Neural crest cell (in vitro differentiated cells): Measurements from ENCODE around the gene CD1D. TPM values are rescaled to one million over a fixed set of nuclear protein-coding genes. Genes with fewer than 3 reads are reported as not detected.

Source experiments
- DNase-seq: peaks from one replicate; pipeline ENCODE4 v3.0.0; 2021; ENCODE audit warnings: low read depth, mixed read lengths, low spot score
- H3K27ac Mint-ChIP-seq: one replicate; pipeline ENCODE4 v1.8.0; 2021; ENCODE audit warnings: mild to moderate bottlenecking, mixed read lengths; ENCODE audit not compliant: unreplicated experiment
- H3K27me3 Mint-ChIP-seq: 2 replicates; pipeline ENCODE4 v1.8.0; 2021; ENCODE audit warnings: low read depth, mild to moderate bottlenecking, mixed read lengths
- H3K36me3 Mint-ChIP-seq: 2 replicates; pipeline ENCODE4 v1.8.0; 2021; ENCODE audit warnings: low read depth, mild to moderate bottlenecking, mixed read lengths
- H3K4me1 Mint-ChIP-seq: 2 replicates; pipeline ENCODE4 v1.8.0; 2021; ENCODE audit warnings: mixed read lengths
- H3K4me3 Mint-ChIP-seq: one replicate; pipeline ENCODE4 v1.8.0; 2021; ENCODE audit warnings: mild to moderate bottlenecking, mixed read lengths
- H3K9me3 Mint-ChIP-seq: 2 replicates; pipeline ENCODE4 v1.8.0; 2021; ENCODE audit warnings: mixed read lengths
- CTCF ChIP-seq: fragments of 200-600 bp; sonication (generic); conservative IDR thresholded peaks from 2 replicates; pipeline ENCODE4 v1.5.0; 2021; ENCODE audit warnings: antibody characterized with exemption, mild to moderate bottlenecking
- total RNA-seq: library from RNA; stranded (reverse); gene quantifications from 2 replicates; pipeline ENCODE4 v1.2.1, GENCODE V29; 2021

CD1D gene
- total RNA-seq, 1 donor from 2014 or later = not detected

GRCh38 chr1:158185770-158186169, 5.1 kb downstream of the CD1D start:
- Mint-ChIP-seq H3K27me3 (peaks cover 83% of the 10 kb centered on the region), H3K4me1 (peaks cover 17% of the 10 kb centered on the region), H3K9me3 (no peaks in the 10 kb centered on the region), H3K27ac (no peak overlapping the region), H3K36me3 (no peaks in the 10 kb centered on the region), H3K4me3 (no peak overlapping the region)
- no peak for DNase-seq
- TF ChIP-seq CTCF = no peak

GRCh38 chr1:158186180-158186579, 5.5 kb downstream of the CD1D start:
- no peaks in the 10 kb centered on the region for H3K9me3 Mint-ChIP-seq
- peaks cover 14% of the 10 kb centered on the region for H3K4me1 Mint-ChIP-seq
- no peak for TF ChIP-seq CTCF
- no peak overlapping the region for H3K4me3 Mint-ChIP-seq
- no peak overlapping the region for H3K27ac Mint-ChIP-seq
- H3K27me3 Mint-ChIP-seq = peaks cover 81% of the 10 kb centered on the region
- DNase-seq = no peak
- no peaks in the 10 kb centered on the region for H3K36me3 Mint-ChIP-seq

- no peak for TF ChIP-seq CTCF
- Mint-ChIP-seq H3K27ac (no peak overlapping the region), H3K4me1 (peaks cover 6% of the 10 kb centered on the region), H3K4me3 (no peak overlapping the region), H3K9me3 (no peaks in the 10 kb centered on the region), H3K36me3 (no peaks in the 10 kb centered on the region), H3K27me3 (peaks cover 75% of the 10 kb centered on the region)
- no peak for DNase-seq
These were observed 7.9 kb downstream of the CD1D start for GRCh38 chr1:158188611-158189010.

- Mint-ChIP-seq H3K27ac (no peak overlapping the region), H3K9me3 (no peaks in the 10 kb centered on the region), H3K4me3 (no peak overlapping the region), H3K27me3 (peaks cover 70% of the 10 kb centered on the region), H3K36me3 (no peaks in the 10 kb centered on the region), H3K4me1 (peaks cover 6% of the 10 kb centered on the region)
- DNase-seq = no peak
- TF ChIP-seq CTCF = no peak
These were observed 8.9 kb downstream of the CD1D start for GRCh38 chr1:158189624-158190023.

- H3K9me3 Mint-ChIP-seq = no peaks in the 10 kb centered on the region
- no peak for DNase-seq
- no peaks in the 10 kb centered on the region for H3K36me3 Mint-ChIP-seq
- peaks cover 5% of the 10 kb centered on the region for H3K4me1 Mint-ChIP-seq
- peaks cover 68% of the 10 kb centered on the region for H3K27me3 Mint-ChIP-seq
- TF ChIP-seq CTCF = no peak
- H3K4me3 Mint-ChIP-seq = no peak overlapping the region
- no peak overlapping the region for H3K27ac Mint-ChIP-seq
These were observed 10.6 kb downstream of the CD1D start for GRCh38 chr1:158191299-158191698.

- H3K4me1 Mint-ChIP-seq = no peaks in the 10 kb centered on the region
- no peaks in the 10 kb centered on the region for H3K36me3 Mint-ChIP-seq
These were observed 15.8 kb downstream of the CD1D start for GRCh38 chr1:158196461-158196860.

More at GRCh38 chr1:158196461-158196860, 15.8 kb downstream of the CD1D start:
- TF ChIP-seq CTCF = no peak
- H3K4me3 Mint-ChIP-seq = no peak overlapping the region
- H3K27me3 Mint-ChIP-seq = peaks cover 42% of the 10 kb centered on the region
- H3K27ac Mint-ChIP-seq = no peak overlapping the region
- no peaks in the 10 kb centered on the region for H3K9me3 Mint-ChIP-seq
- DNase-seq = no peak
